ENCODE results near the gene HS2ST1. TPM values are rescaled to one million over a fixed set of nuclear protein-coding genes. Genes with fewer than 3 reads are reported as not detected.
"Not testable (repeated sequence)": the region's sequence is repeated elsewhere in the genome, so short reads cannot be mapped to it uniquely, and the experiment has no call there.

HS2ST1 gene
- total RNA-seq = 10 to 100 TPM; 20.9 to 24.5 (median 21.7) TPM
- long read RNA-seq, donor 1, full-length matches to known transcripts = 10 of 16 reads
- long read RNA-seq, donor 1, partial matches to known transcripts = 3 of 16 reads
- long read RNA-seq, donor 1, other reads (novel, unspliced or antisense) = 3 of 16 reads
- long read RNA-seq, donor 2 = 0 reads

- ATAC-seq (no peak), DNase-seq (no peak)
- no peak for TF ChIP-seq CTCF (IDR thresholded peaks at IDR 0.05)
- peak within 1 kb of the TSS; percentile 60 for H3K4me3 ChIP-seq
- no peaks in the 10 kb centered on the region for H3K36me3 ChIP-seq (ENCODE audit: low read depth)
- H3K9me3 ChIP-seq = no peaks in the 10 kb centered on the region
- intact Hi-C loops (cut with DNase I, micrococcal nuclease) = no loop called here
- peaks cover 15% of the 10 kb centered on the region for H3K4me1 ChIP-seq (ENCODE audit: low read depth)
Measured at GRCh38 chr1:86914601-86914997, at the start of gene HS2ST1. HS2ST1 (plus strand) TSS chr1:86914635.

GRCh38 chr1:86865973-86866637, 48.3 kb upstream of the HS2ST1 start:
- no peak overlapping the region for H3K4me3 ChIP-seq
- no peak for DNase-seq
- intact Hi-C loops (cut with DNase I, micrococcal nuclease) = no loop called here
- no peaks in the 10 kb centered on the region for H3K9me3 ChIP-seq
- no peak for ATAC-seq
- H3K4me1 ChIP-seq (ENCODE audit: low read depth) = no peaks in the 10 kb centered on the region
- no peak for TF ChIP-seq CTCF (IDR thresholded peaks at IDR 0.05)
- H3K36me3 ChIP-seq (ENCODE audit: low read depth) = no peaks in the 10 kb centered on the region

GRCh38 chr1:86866665-86867064, 47.8 kb upstream of the HS2ST1 start:
- TF ChIP-seq CTCF (IDR thresholded peaks at IDR 0.05) = no peak
- no peak overlapping the region for H3K4me3 ChIP-seq
- DNase-seq (no peak), ATAC-seq (no peak)
- intact Hi-C loops (cut with DNase I, micrococcal nuclease) = no loop called here
- H3K9me3 ChIP-seq = no peaks in the 10 kb centered on the region
- no peaks in the 10 kb centered on the region for H3K36me3 ChIP-seq (ENCODE audit: low read depth)
- H3K4me1 ChIP-seq (ENCODE audit: low read depth) = no peaks in the 10 kb centered on the region

GRCh38 chr1:86867278-86867677, 47.2 kb upstream of the HS2ST1 start:
- H3K9me3 ChIP-seq; intact Hi-C loops (cut with DNase I, micrococcal nuclease); DNase-seq; H3K4me1 ChIP-seq (ENCODE audit: low read depth); ATAC-seq; H3K4me3 ChIP-seq; H3K36me3 ChIP-seq (ENCODE audit: low read depth): not testable (repeated sequence)

- ATAC-seq (no peak), DNase-seq (no peak)
- no peaks in the 10 kb centered on the region for H3K36me3 ChIP-seq (ENCODE audit: low read depth)
- no peak for TF ChIP-seq CTCF (IDR thresholded peaks at IDR 0.05)
- no peak overlapping the region for H3K4me3 ChIP-seq
- intact Hi-C loops (cut with DNase I, micrococcal nuclease) = no loop called here
- H3K9me3 ChIP-seq = no peaks in the 10 kb centered on the region
- H3K4me1 ChIP-seq (ENCODE audit: low read depth) = no peaks in the 10 kb centered on the region
Measured at GRCh38 chr1:86868477-86868876, 46.0 kb upstream of the HS2ST1 start.

- Histone ChIP-seq H3K4me3 (no peak overlapping the region), H3K4me1 (ENCODE audit: low read depth) (no peaks in the 10 kb centered on the region), H3K36me3 (ENCODE audit: low read depth) (no peaks in the 10 kb centered on the region), H3K9me3 (no peaks in the 10 kb centered on the region)
- ATAC-seq = no peak
- no peak for TF ChIP-seq CTCF (IDR thresholded peaks at IDR 0.05)
- intact Hi-C loops (cut with DNase I, micrococcal nuclease) = no loop called here
- no peak for DNase-seq
Measured at GRCh38 chr1:86871001-86871400, 43.4 kb upstream of the HS2ST1 start.

Data from mucosa of descending colon (tissue), 3 donors.